ENCODE results near the gene SP2.

- TF ChIP-seq POLR2A (IDR thresholded peaks at IDR 0.05) = no peak
- TF ChIP-seq CTCF (IDR thresholded peaks at IDR 0.05 in 8 of 11, conservative IDR thresholded peaks at IDR 0.05 in 3 of 11) = no peak
- TF ChIP-seq POLR2AphosphoS5 (IDR thresholded peaks at IDR 0.05) = no peak
Observed at GRCh38 chr17:47975823-47976205, 79.8 kb downstream of the SP2 start.

Measured in spleen (tissue), 7 donors.